Mesenchymal stem cell (in vitro differentiated cells and primary cell): ENCODE measurements around the gene ENG.
A peak's percentile ranks its signal among the peaks of the same experiment; 100 is the strongest.
"Not testable (repeated sequence)": the region's sequence is repeated elsewhere in the genome, so short reads cannot be mapped to it uniquely, and the experiment has no call there.

Experiments
- DNase-seq: peaks from one replicate; pipeline ENCODE4 v3.0.0-alpha.2; 2013
- H2AFZ ChIP-seq: one replicate; pipeline ENCODE4 v1.6.1; 2013; ENCODE audit warnings: low read depth, mild to moderate bottlenecking, control low read depth, inconsistent platforms, low read length, moderate library complexity
- H2AK5ac ChIP-seq: 2 replicates; pipeline ENCODE4 v1.6.1; 2013; ENCODE audit warnings: low read length, moderate library complexity, mild to moderate bottlenecking, inconsistent platforms; ENCODE audit not compliant: severe bottlenecking
- H2BK120ac ChIP-seq: one replicate; pipeline ENCODE4 v1.6.1; 2013; ENCODE audit warnings: low read depth, mild to moderate bottlenecking, inconsistent platforms, low read length, moderate library complexity
- H2BK12ac ChIP-seq, 2 experiments: one replicate each; pipeline ENCODE4 v1.6.1; 2013; ENCODE audit warnings: inconsistent platforms in 2 of 2, low read length in 2 of 2, mild to moderate bottlenecking in 2 of 2, moderate library complexity in 2 of 2, control low read depth in 1 of 2
- H2BK15ac ChIP-seq: one replicate; pipeline ENCODE4 v1.6.1; 2013; ENCODE audit warnings: mild to moderate bottlenecking, low read depth, inconsistent platforms; ENCODE audit not compliant: poor library complexity, severe bottlenecking
- H2BK5ac ChIP-seq: 2 replicates; pipeline ENCODE4 v1.6.1; 2013; ENCODE audit warnings: low read depth, mild to moderate bottlenecking, low read length, control low read depth, inconsistent platforms; ENCODE audit not compliant: poor library complexity, severe bottlenecking
- H3K14ac ChIP-seq, 2 experiments: one replicate each; pipeline ENCODE4 v1.6.1; 2013; ENCODE audit warnings: inconsistent platforms in 2 of 2, low read length in 2 of 2, control low read depth in 1 of 2, mild to moderate bottlenecking in 1 of 2, moderate library complexity in 1 of 2
- H3K18ac ChIP-seq, 2 experiments: one replicate each; pipeline ENCODE4 v1.6.1; 2013; ENCODE audit warnings: inconsistent platforms in 2 of 2, low read length in 2 of 2, control low read depth in 1 of 2, low read depth in 1 of 2, mild to moderate bottlenecking in 1 of 2
- H3K23ac ChIP-seq, 2 experiments: one replicate each; pipeline ENCODE4 v1.6.1; 2013; ENCODE audit warnings: inconsistent platforms in 2 of 2, low read length in 2 of 2, mild to moderate bottlenecking in 2 of 2, moderate library complexity in 2 of 2, control low read depth in 1 of 2
- H3K27ac ChIP-seq: 2 replicates; pipeline ENCODE4 v1.5.1; 2013; ENCODE audit warnings: mild to moderate bottlenecking, moderate library complexity, low read length, control low read depth, inconsistent platforms; ENCODE audit not compliant: poor library complexity, severe bottlenecking
- H3K27me3 ChIP-seq, 2 experiments: 2 replicates each; pipeline versions ENCODE4 v1.6.1 to v1.7.0; 2013; ENCODE audit warnings: low read length in 2 of 2, mild to moderate bottlenecking in 2 of 2, moderate library complexity in 2 of 2, control low read depth in 1 of 2, inconsistent platforms in 1 of 2; ENCODE audit not compliant: control insufficient read depth in 1 of 2, insufficient read depth in 1 of 2
- H3K36me3 ChIP-seq, 2 experiments: 2 replicates each; pipeline versions ENCODE4 v1.6.1 to v1.7.0; 2013; ENCODE audit warnings: low read length in 2 of 2, control low read depth in 1 of 2, inconsistent platforms in 1 of 2, low read depth in 1 of 2, mild to moderate bottlenecking in 1 of 2; ENCODE audit not compliant: insufficient read depth in 2 of 2, control insufficient read depth in 1 of 2
- H3K4ac ChIP-seq, 2 experiments: one replicate each; pipeline ENCODE4 v1.6.1; 2013; ENCODE audit warnings: inconsistent platforms in 2 of 2, low read length in 2 of 2, mild to moderate bottlenecking in 2 of 2, moderate library complexity in 2 of 2, control low read depth in 1 of 2, low read depth in 1 of 2
- H3K4me1 ChIP-seq: 2 replicates; pipeline ENCODE4 v1.6.1; 2013; ENCODE audit warnings: low read depth, low read length, control low read depth; ENCODE audit not compliant: control insufficient read depth, insufficient read depth
- H3K4me2 ChIP-seq: 2 replicates; pipeline ENCODE4 v1.6.1; 2013; ENCODE audit warnings: low read length, mild to moderate bottlenecking, inconsistent platforms; ENCODE audit not compliant: poor library complexity, severe bottlenecking
- H3K4me3 ChIP-seq, 2 experiments: 2 replicates each; pipeline versions ENCODE4 v1.5.1 to v1.7.0; 2013; ENCODE audit warnings: low read length in 2 of 2, mild to moderate bottlenecking in 2 of 2, control low read depth in 1 of 2, low read depth in 1 of 2; ENCODE audit not compliant: insufficient read depth in 1 of 2
- H3K79me1 ChIP-seq: replicated peaks from 2 replicates; pipeline ENCODE4 v1.6.1; 2013; ENCODE audit warnings: mild to moderate bottlenecking, control low read depth, low read length, inconsistent platforms; ENCODE audit not compliant: poor library complexity, severe bottlenecking
- H3K9ac ChIP-seq: 2 replicates; pipeline ENCODE4 v1.7.0; 2013; ENCODE audit warnings: mild to moderate bottlenecking, low read length, moderate library complexity
- H3K9me3 ChIP-seq: 2 replicates; pipeline ENCODE4 v1.7.0; 2013; ENCODE audit warnings: mild to moderate bottlenecking, low read length; ENCODE audit not compliant: control insufficient read depth
- H4K8ac ChIP-seq: one replicate; pipeline ENCODE4 v1.6.1; 2013; ENCODE audit warnings: inconsistent platforms, mild to moderate bottlenecking, low read length, moderate library complexity
- H4K91ac ChIP-seq: one replicate; pipeline ENCODE4 v1.6.1; 2013; ENCODE audit warnings: mild to moderate bottlenecking, low read length, inconsistent platforms
- WGBS: methylation state at CpG from one replicate; pipeline ENCODE4 v1.1.7; 2013; ENCODE audit warnings: mixed read lengths; 5-methylcytosine and 5-hydroxymethylcytosine counted together

The ENG gene

GRCh38 chr9:127870887-127871286, 16.4 kb upstream of the ENG start:
- no peak overlapping the region for H3K14ac ChIP-seq
- H2BK15ac ChIP-seq, result no peak overlapping the region
- no peak overlapping the region for H3K23ac ChIP-seq
- H2BK5ac ChIP-seq, result no peak overlapping the region
- no peak overlapping the region for H2AFZ ChIP-seq
- no peak overlapping the region for H3K27ac ChIP-seq
- H4K91ac ChIP-seq, result peak overlapping the region; percentile 63
- no peak overlapping the region for H3K4me2 ChIP-seq
- H2AK5ac ChIP-seq, result no peak overlapping the region
- peaks cover 11% of the 10 kb centered on the region for H3K79me1 ChIP-seq
- H2BK120ac ChIP-seq, result no peak overlapping the region
- no peak overlapping the region for H4K8ac ChIP-seq
- no peak overlapping the region for H3K9ac ChIP-seq
- H3K4me3 ChIP-seq, result no peak overlapping the region
- no peaks in the 10 kb centered on the region for H3K9me3 ChIP-seq
- no peak for DNase-seq
- peaks cover 74% of the 10 kb centered on the region in 2 experiments for H3K36me3 ChIP-seq
- no peak overlapping the region for H2BK12ac ChIP-seq
- WGBS, result 94% methylated on average over 12 of the region's 12 CpGs
- H3K4ac ChIP-seq, result no peak overlapping the region
- H3K27me3 ChIP-seq, result no peaks in the 10 kb centered on the region
- H3K18ac ChIP-seq, result no peak overlapping the region
- peaks cover 31% of the 10 kb centered on the region for H3K4me1 ChIP-seq

GRCh38 chr9:127870153-127870491, 15.7 kb upstream of the ENG start:
- not testable (repeated sequence) for H3K27me3 ChIP-seq

GRCh38 chr9:127869310-127870152, 15.1 kb upstream of the ENG start:
- Histone ChIP-seq H3K27ac (no peak overlapping the region), H3K18ac (no peak overlapping the region), H3K9me3 (no peaks in the 10 kb centered on the region), H3K14ac (no peak overlapping the region), H3K4ac (peak overlapping the region in 1 of 2 experiments; percentile 46), H3K23ac (no peak overlapping the region), H4K8ac (peak overlapping the region; percentile 63), H3K27me3 (no peaks in the 10 kb centered on the region), H3K36me3 (peaks cover 74 to 81% of the 10 kb centered on the region in 2 experiments), H3K4me1 (peaks cover 23% of the 10 kb centered on the region), H3K9ac (peak overlapping the region; percentile 49), H4K91ac (peak overlapping the region; percentile 80), H3K79me1 (peaks cover 5% of the 10 kb centered on the region), H2BK12ac (peak overlapping the region in 1 of 2 experiments; percentile 75), H2AFZ (no peak overlapping the region), H3K4me3 (no peak overlapping the region), H2BK5ac (no peak overlapping the region), H2BK120ac (peak overlapping the region; percentile 50), H3K4me2 (no peak overlapping the region), H2BK15ac (peak overlapping the region; percentile 62), H2AK5ac (peak overlapping the region; percentile 18)
- 57% methylated on average over 18 of the region's 18 CpGs for WGBS
- DNase-seq, result peak; percentile 83

More at GRCh38 chr9:127870153-127870491, 15.7 kb upstream of the ENG start:
- H3K9ac ChIP-seq, H3K79me1 ChIP-seq, H3K9me3 ChIP-seq, H2BK15ac ChIP-seq, H4K91ac ChIP-seq, H3K23ac ChIP-seq, H2AK5ac ChIP-seq, H3K4me3 ChIP-seq, H4K8ac ChIP-seq, DNase-seq, H3K4ac ChIP-seq, H3K27ac ChIP-seq, H3K14ac ChIP-seq, H3K4me2 ChIP-seq, H2BK120ac ChIP-seq, H3K18ac ChIP-seq, H2BK12ac ChIP-seq, H2AFZ ChIP-seq, H2BK5ac ChIP-seq: not testable (repeated sequence)
- 61% methylated on average over 8 of the region's 9 CpGs for WGBS
- H3K36me3 ChIP-seq, result peaks cover 76 to 82% of the 10 kb centered on the region in 2 experiments
- H3K4me1 ChIP-seq, result peaks cover 26% of the 10 kb centered on the region

DNA sequence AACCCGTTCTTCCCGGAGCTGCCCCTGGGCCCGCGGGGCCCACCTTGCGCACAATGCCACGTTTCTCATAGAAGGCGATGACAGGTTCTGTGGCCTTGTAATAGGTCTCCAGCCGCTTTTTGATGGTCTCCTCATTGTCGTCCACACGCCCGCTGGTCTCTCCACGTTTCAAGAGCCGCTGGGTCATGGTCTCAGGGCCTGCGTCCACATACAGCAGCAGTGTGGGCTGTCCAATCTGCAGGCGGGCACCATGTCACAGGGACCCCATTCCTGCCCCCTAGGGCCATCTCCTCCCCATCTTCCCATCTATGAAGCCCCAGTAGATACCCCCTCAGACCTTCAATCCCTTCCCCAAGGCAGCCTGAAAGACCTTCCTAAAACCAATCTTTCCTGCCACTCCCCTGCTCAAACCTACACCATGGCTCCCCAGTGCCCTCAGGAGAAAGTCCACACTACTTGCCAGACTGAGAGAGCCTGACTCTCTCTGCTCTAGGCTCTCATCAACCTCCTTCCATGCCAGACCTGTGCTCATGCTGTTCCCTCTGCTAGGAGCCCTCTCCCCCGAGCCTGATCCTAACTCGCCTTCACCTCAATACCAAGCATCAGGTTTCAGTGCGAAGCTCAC, 13.9 kb upstream of the ENG start:
- H3K27ac ChIP-seq, result no peak overlapping the region
- WGBS, result 97% methylated on average over 18 of the region's 18 CpGs

More for the DNA sequence above, 13.9 kb upstream of the ENG start:
- Histone ChIP-seq H3K9ac (no peak overlapping the region), H3K18ac (no peak overlapping the region), H4K91ac (no peak overlapping the region), H3K4me1 (peaks cover 17% of the 10 kb centered on the region), H4K8ac (no peak overlapping the region), H3K79me1 (no peaks in the 10 kb centered on the region), H3K4me2 (no peak overlapping the region), H3K23ac (no peak overlapping the region), H3K14ac (no peak overlapping the region), H2BK5ac (no peak overlapping the region), H2AK5ac (no peak overlapping the region), H2BK12ac (no peak overlapping the region), H3K27me3 (no peaks in the 10 kb centered on the region), H3K36me3 (peaks cover 65 to 77% of the 10 kb centered on the region in 2 experiments), H3K4ac (no peak overlapping the region), H3K4me3 (no peak overlapping the region), H2AFZ (no peak overlapping the region), H2BK15ac (no peak overlapping the region), H3K9me3 (no peaks in the 10 kb centered on the region), H2BK120ac (no peak overlapping the region)
- DNase-seq, result no peak
